Liver (tissue), 9 donors: ENCODE measurements around the gene TPRG1L. TPM values are rescaled to one million over a fixed set of nuclear protein-coding genes. Genes with fewer than 3 reads are reported as not detected.

Experiments
- DNase-seq: peaks from one replicate; pipeline ENCODE4 v3.0.0-alpha.2; 2017; ENCODE audit warnings: low spot score
- H3K27ac ChIP-seq, 2 donors: one replicate each; pipeline ENCODE4 v1.7.0; 2013; ENCODE audit warnings: inconsistent platforms in 2 of 2, low read length in 2 of 2, control low read depth in 1 of 2, low read depth in 1 of 2, mild to moderate bottlenecking in 1 of 2
- H3K27me3 ChIP-seq, 4 donors: one replicate each; pipeline versions ENCODE4 v1.6.1 to v1.7.0; 2013; ENCODE audit warnings: low read length in 3 of 4, inconsistent platforms in 1 of 4, mild to moderate bottlenecking in 1 of 4, moderate library complexity in 1 of 4; ENCODE audit not compliant: control insufficient read depth in 4 of 4, insufficient read depth in 4 of 4
- H3K36me3 ChIP-seq, 4 donors: one replicate each; pipeline versions ENCODE4 v1.6.1 to v1.7.0; 2013; ENCODE audit warnings: low read length in 3 of 4, mild to moderate bottlenecking in 3 of 4, low read depth in 1 of 4, moderate library complexity in 1 of 4; ENCODE audit not compliant: control insufficient read depth in 4 of 4, insufficient read depth in 3 of 4
- H3K4me1 ChIP-seq, 4 donors: one replicate each; pipeline versions ENCODE4 v1.6.1 to v1.7.0; 2013; ENCODE audit warnings: low read length in 3 of 4, mild to moderate bottlenecking in 3 of 4, moderate library complexity in 1 of 4; ENCODE audit not compliant: control insufficient read depth in 4 of 4, insufficient read depth in 4 of 4
- H3K4me3 ChIP-seq, 3 donors: one replicate each; pipeline versions ENCODE4 v1.6.1 to v1.7.0; 2013; ENCODE audit warnings: low read length in 3 of 3, control low read depth in 1 of 3, low read depth in 1 of 3, mild to moderate bottlenecking in 1 of 3
- H3K9ac ChIP-seq, 2 donors: one replicate each; pipeline ENCODE4 v1.7.0; 2013; ENCODE audit warnings: low read length in 2 of 2, mild to moderate bottlenecking in 2 of 2, moderate library complexity in 2 of 2, control low read depth in 1 of 2, low read depth in 1 of 2
- H3K9me3 ChIP-seq, 4 donors: one replicate each; pipeline versions ENCODE4 v1.6.1 to v1.7.0; 2013; ENCODE audit warnings: low read length in 3 of 4; ENCODE audit not compliant: control insufficient read depth in 4 of 4
- ATF3 ChIP-seq: IDR thresholded peaks from 2 replicates; pipeline ENCODE4 v1.6.1; 2016; ENCODE audit warnings: antibody characterized with exemption
- CTCF ChIP-seq: fragments of 150-350 bp; IDR thresholded peaks from 2 replicates; pipeline ENCODE4 v1.5.1; 2017; ENCODE audit warnings: improper control_type of control experiment, low read depth, low read length; ENCODE audit not compliant: missing input control
- EGR1 ChIP-seq, 2 donors: IDR thresholded peaks; 2 replicates each; pipeline ENCODE4 v1.6.1; 2016 to 2018; ENCODE audit warnings: antibody characterized with exemption in 2 of 2, low read depth in 2 of 2
- FOXA1 ChIP-seq: IDR thresholded peaks from 2 replicates; pipeline ENCODE4 v1.6.1; 2016; ENCODE audit warnings: antibody characterized with exemption
- FOXA2 ChIP-seq: IDR thresholded peaks from 2 replicates; pipeline ENCODE4 v1.6.1; 2016; ENCODE audit warnings: antibody characterized with exemption
- GABPA ChIP-seq, 2 donors: IDR thresholded peaks in 1 of 2; conservative IDR thresholded peaks in 1 of 2; 2 replicates each; pipeline ENCODE4 v1.6.1; 2016; ENCODE audit warnings: antibody characterized with exemption in 2 of 2, mild to moderate bottlenecking in 1 of 2, moderate library complexity in 1 of 2
- HNF4A ChIP-seq, 2 donors: conservative IDR thresholded peaks; 2 replicates each; pipeline ENCODE4 v1.6.1; 2016; ENCODE audit warnings: antibody characterized with exemption in 2 of 2, mild to moderate bottlenecking in 2 of 2
- HNF4G ChIP-seq: IDR thresholded peaks from 2 replicates; pipeline ENCODE4 v1.6.1; 2016; ENCODE audit warnings: antibody characterized with exemption
- JUND ChIP-seq, 2 donors: IDR thresholded peaks; 2 replicates each; pipeline ENCODE4 v1.6.1; 2016; ENCODE audit warnings: antibody characterized with exemption in 2 of 2
- MAX ChIP-seq: IDR thresholded peaks from 2 replicates; pipeline ENCODE4 v1.6.1; 2016; ENCODE audit warnings: antibody characterized with exemption
- NR2F2 ChIP-seq: IDR thresholded peaks from 2 replicates; pipeline ENCODE4 v1.6.1; 2016; ENCODE audit warnings: antibody characterized with exemption
- RAD21 ChIP-seq, 2 donors: IDR thresholded peaks; 2 replicates each; pipeline ENCODE4 v1.6.1; 2016; ENCODE audit warnings: antibody characterized with exemption in 2 of 2, mild to moderate bottlenecking in 2 of 2
- RXRA ChIP-seq, 2 donors: IDR thresholded peaks; 2 replicates each; pipeline ENCODE4 v1.6.1; 2017 to 2018; ENCODE audit warnings: antibody characterized with exemption in 2 of 2, mild to moderate bottlenecking in 1 of 2
- SP1 ChIP-seq: IDR thresholded peaks from 2 replicates; pipeline ENCODE4 v1.6.1; 2018; ENCODE audit warnings: antibody characterized with exemption, mild to moderate bottlenecking
- TAF1 ChIP-seq: conservative IDR thresholded peaks from 2 replicates; pipeline ENCODE4 v1.6.1; 2016; ENCODE audit warnings: antibody characterized with exemption, mild to moderate bottlenecking
- YY1 ChIP-seq: IDR thresholded peaks from 2 replicates; pipeline ENCODE4 v1.6.1; 2016; ENCODE audit warnings: antibody characterized with exemption, mild to moderate bottlenecking
- WGBS: extraction: QIAGEN DNeasy Blood & Tissue Kit; methylation state at CpG from one replicate; pipeline ENCODE4 v1.1.7; 2013; 5-methylcytosine and 5-hydroxymethylcytosine counted together
- polyA plus RNA-seq, 2 donors: library from polyadenylated mRNA; stranded (reverse) in 1 of 2; unstranded in 1 of 2; fragments of 200-250 nt in 1 of 2; fragments of >200 nt in 1 of 2; fragmentation: Nextera tagmentation in 1 of 2; extraction: Ambion mirVana in 1 of 2; gene quantifications; one replicate each; pipeline versions ENCODE4 v1.2.1 to v1.2.3, GENCODE V29; 2013 to 2015
- total RNA-seq, 2 donors: library from RNA; depleted of rRNA; stranded (reverse); fragments of >200 nt; gene quantifications; one replicate each; pipeline ENCODE4 v1.2.3, GENCODE V29; 2014
- TF ChIP-seq, protein P1 (sequence below): IDR thresholded peaks from 2 replicates; pipeline ENCODE4 v1.6.1; 2016; ENCODE audit warnings: antibody characterized with exemption, mild to moderate bottlenecking
- TF ChIP-seq, protein P2 (sequence below): IDR thresholded peaks from 2 replicates; pipeline ENCODE4 v1.6.1; 2016; ENCODE audit warnings: antibody characterized with exemption
- donor health status: healthy.
- donor health status: healthy.
- donor health status: healthy.
- donor health status: healthy.
- donor health status: healthy.

The TPRG1L gene
- total and polyA plus RNA-seq, 4 donors: 29.3 to 51.0 (median 43.9) TPM

GRCh38 chr1:3630161-3630611 lies 5.4 kb downstream of the TPRG1L start:
- Histone ChIP-seq H3K9me3 (no peaks in the 10 kb centered on the region), H3K9ac (no peak overlapping the region), H3K4me3 (no peak overlapping the region), H3K36me3 (peaks cover 21 to 62% (median 30%) of the 10 kb centered on the region in 4 donors), H3K27me3 (no peaks in the 10 kb centered on the region), H3K4me1 (peaks cover 0 to 13% (median 9%) of the 10 kb centered on the region in 4 donors), H3K27ac (no peak overlapping the region)
- TF ChIP-seq, protein P1, sequence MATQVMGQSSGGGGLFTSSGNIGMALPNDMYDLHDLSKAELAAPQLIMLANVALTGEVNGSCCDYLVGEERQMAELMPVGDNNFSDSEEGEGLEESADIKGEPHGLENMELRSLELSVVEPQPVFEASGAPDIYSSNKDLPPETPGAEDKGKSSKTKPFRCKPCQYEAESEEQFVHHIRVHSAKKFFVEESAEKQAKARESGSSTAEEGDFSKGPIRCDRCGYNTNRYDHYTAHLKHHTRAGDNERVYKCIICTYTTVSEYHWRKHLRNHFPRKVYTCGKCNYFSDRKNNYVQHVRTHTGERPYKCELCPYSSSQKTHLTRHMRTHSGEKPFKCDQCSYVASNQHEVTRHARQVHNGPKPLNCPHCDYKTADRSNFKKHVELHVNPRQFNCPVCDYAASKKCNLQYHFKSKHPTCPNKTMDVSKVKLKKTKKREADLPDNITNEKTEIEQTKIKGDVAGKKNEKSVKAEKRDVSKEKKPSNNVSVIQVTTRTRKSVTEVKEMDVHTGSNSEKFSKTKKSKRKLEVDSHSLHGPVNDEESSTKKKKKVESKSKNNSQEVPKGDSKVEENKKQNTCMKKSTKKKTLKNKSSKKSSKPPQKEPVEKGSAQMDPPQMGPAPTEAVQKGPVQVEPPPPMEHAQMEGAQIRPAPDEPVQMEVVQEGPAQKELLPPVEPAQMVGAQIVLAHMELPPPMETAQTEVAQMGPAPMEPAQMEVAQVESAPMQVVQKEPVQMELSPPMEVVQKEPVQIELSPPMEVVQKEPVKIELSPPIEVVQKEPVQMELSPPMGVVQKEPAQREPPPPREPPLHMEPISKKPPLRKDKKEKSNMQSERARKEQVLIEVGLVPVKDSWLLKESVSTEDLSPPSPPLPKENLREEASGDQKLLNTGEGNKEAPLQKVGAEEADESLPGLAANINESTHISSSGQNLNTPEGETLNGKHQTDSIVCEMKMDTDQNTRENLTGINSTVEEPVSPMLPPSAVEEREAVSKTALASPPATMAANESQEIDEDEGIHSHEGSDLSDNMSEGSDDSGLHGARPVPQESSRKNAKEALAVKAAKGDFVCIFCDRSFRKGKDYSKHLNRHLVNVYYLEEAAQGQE: no peak
- TF ChIP-seq TAF1: no peak
- TF ChIP-seq EGR1 (IDR thresholded peaks at IDR 0.05; ENCODE audit: low read depth in 2 of 2): no peak
- TF ChIP-seq YY1: no peak
- no peak for TF ChIP-seq SP1
- no peak for TF ChIP-seq MAX
- no peak for TF ChIP-seq CTCF
- TF ChIP-seq ATF3: no peak
- no peak for TF ChIP-seq JUND (IDR thresholded peaks at IDR 0.05)
- TF ChIP-seq RAD21 (IDR thresholded peaks at IDR 0.05): no peak
- TF ChIP-seq HNF4A (conservative IDR thresholded peaks at IDR 0.05): no peak
- TF ChIP-seq FOXA1: no peak
- TF ChIP-seq NR2F2: no peak
- TF ChIP-seq HNF4G: no peak
- TF ChIP-seq, protein P2, sequence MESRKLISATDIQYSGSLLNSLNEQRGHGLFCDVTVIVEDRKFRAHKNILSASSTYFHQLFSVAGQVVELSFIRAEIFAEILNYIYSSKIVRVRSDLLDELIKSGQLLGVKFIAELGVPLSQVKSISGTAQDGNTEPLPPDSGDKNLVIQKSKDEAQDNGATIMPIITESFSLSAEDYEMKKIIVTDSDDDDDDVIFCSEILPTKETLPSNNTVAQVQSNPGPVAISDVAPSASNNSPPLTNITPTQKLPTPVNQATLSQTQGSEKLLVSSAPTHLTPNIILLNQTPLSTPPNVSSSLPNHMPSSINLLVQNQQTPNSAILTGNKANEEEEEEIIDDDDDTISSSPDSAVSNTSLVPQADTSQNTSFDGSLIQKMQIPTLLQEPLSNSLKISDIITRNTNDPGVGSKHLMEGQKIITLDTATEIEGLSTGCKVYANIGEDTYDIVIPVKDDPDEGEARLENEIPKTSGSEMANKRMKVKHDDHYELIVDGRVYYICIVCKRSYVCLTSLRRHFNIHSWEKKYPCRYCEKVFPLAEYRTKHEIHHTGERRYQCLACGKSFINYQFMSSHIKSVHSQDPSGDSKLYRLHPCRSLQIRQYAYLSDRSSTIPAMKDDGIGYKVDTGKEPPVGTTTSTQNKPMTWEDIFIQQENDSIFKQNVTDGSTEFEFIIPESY: no peak
- TF ChIP-seq GABPA (IDR thresholded peaks at IDR 0.05 in 1 of 2, conservative IDR thresholded peaks at IDR 0.05 in 1 of 2): no peak
- no peak for TF ChIP-seq FOXA2
- TF ChIP-seq RXRA (IDR thresholded peaks at IDR 0.05): no peak
- WGBS: 78% methylated on average over 11 of the region's 11 CpGs
- DNase-seq: no peak
